ENCODE results near the gene PPP1R14C.

- no peak for TF ChIP-seq CTCF (IDR thresholded peaks at IDR 0.05)
- no peak for TF ChIP-seq POLR2A (IDR thresholded peaks at IDR 0.05)
Observed at GRCh38 chr6:150270330-150271052, 127.6 kb downstream of the PPP1R14C start.
